GM12878 (cell line): ENCODE results near the gene IRF1.

Experiments
- BACH1 ChIP-seq: fragments of 450-650 bp; IDR thresholded peaks from 2 replicates; pipeline ENCODE4 v1.6.1; 2017; ENCODE audit warnings: mild to moderate bottlenecking, borderline replicate concordance
- CTCF ChIP-seq, 3 experiments: IDR thresholded peaks in 2 of 3; conservative IDR thresholded peaks in 1 of 3; 2 replicates each; pipeline ENCODE4 v1.5.1; 2011; ENCODE audit warnings: low read depth in 3 of 3, low read length in 3 of 3, mild to moderate bottlenecking in 3 of 3, control low read depth in 2 of 3, moderate library complexity in 2 of 3, inconsistent platforms in 1 of 3, mixed read lengths in 1 of 3; ENCODE audit not compliant: control insufficient read depth in 2 of 3, insufficient read depth in 1 of 3; ENCODE audit errors: extremely low read depth in 1 of 3
- ELK1 ChIP-seq: IDR thresholded peaks from 2 replicates; pipeline ENCODE4 v1.6.1; 2012; ENCODE audit warnings: low read depth, low read length, improper control_type of control experiment
- NFYB ChIP-seq: IDR thresholded peaks from 2 replicates; pipeline ENCODE4 v1.6.1; 2011; ENCODE audit warnings: low read depth, mild to moderate bottlenecking, low read length, improper control_type of control experiment, moderate library complexity; ENCODE audit not compliant: insufficient read depth
- RCOR1 ChIP-seq: conservative IDR thresholded peaks from 2 replicates; pipeline ENCODE4 v1.6.1; 2012; ENCODE audit warnings: low read depth, low read length, improper control_type of control experiment
- TAF1 ChIP-seq: IDR thresholded peaks from 2 replicates; pipeline ENCODE4 v1.6.1; 2011; ENCODE audit warnings: mild to moderate bottlenecking, low read depth, low read length, borderline replicate concordance

GRCh38 chr5:132467287-132467984, 23.1 kb downstream of the IRF1 start:
- 0 out of 2 replicates have a peak, but pooled peaks have one; percentile 56 for TF ChIP-seq BACH1
- TF ChIP-seq TAF1, result no peak
- no peak for TF ChIP-seq ELK1
- TF ChIP-seq NFYB, result no peak
- TF ChIP-seq CTCF (IDR thresholded peaks at IDR 0.05 in 2 of 3, conservative IDR thresholded peaks at IDR 0.05 in 1 of 3; ENCODE audit: control insufficient read depth in 2 of 3, extremely low read depth in 1 of 3, insufficient read depth in 1 of 3, low read depth in 3 of 3, low read length in 3 of 3), result no peak
- TF ChIP-seq RCOR1, result no peak
